ENCODE measurements around the gene ATP1A4.
"Not testable (repeated sequence)": the region's sequence is repeated elsewhere in the genome, so short reads cannot be mapped to it uniquely, and the experiment has no call there.

ATP1A4 gene

DNA sequence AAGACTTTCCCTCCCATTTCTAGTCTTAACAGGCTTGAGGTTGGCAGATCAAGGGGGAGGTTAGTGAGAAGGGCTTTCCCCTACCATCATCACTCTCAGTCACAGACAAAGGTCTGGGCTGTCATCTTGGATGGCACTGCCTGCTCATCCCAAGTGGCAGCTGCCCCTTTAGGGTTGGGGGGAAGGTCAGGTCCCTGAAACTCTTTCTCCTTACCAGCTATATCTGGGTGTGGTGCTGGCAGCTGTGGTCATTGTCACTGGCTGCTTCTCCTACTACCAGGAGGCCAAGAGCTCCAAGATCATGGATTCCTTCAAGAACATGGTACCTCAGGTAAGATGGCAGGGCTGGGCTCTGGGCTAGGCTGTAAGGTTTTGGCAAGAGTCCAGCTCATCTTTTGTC is 27.7 kb upstream of the ATP1A4 start:
- no peak for DNase-seq (ENCODE audit: low read depth)

DNA sequence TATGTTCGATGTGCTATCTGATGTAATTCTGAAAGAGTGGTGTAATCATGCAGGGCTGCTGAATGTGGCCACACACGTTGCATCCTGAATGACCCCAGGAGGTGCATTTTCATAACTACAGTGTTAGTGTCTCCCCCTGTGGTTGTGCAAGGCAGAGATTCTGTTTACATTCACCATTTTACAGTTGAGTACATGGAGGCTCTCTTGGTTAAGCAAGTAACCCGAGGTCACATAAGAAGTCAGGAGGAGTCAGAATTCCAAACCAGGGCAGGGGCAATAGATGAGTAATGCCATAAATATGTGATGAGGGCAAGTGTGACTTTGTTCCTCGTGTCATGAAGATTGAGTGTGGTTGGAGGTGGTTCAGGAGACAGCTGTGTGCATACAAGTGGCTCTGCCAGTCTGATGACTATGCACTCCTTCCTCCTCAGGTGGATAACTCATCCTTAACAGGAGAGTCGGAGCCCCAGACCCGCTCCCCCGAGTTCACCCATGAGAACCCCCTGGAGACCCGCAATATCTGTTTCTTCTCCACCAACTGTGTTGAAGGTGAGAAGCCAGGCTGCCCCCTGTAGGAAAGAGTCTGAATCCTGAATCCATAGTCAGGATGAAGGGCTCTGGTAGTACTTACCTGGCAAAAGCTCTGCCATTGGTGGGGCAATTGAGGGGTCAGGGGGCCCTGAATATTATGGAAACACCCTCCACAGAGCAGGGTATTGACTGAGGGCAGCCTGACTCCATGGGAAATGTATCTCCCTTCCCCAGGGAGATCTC is 26.5 kb upstream of the ATP1A4 start:
- DNase-seq (ENCODE audit: low read depth): no peak

DNA sequence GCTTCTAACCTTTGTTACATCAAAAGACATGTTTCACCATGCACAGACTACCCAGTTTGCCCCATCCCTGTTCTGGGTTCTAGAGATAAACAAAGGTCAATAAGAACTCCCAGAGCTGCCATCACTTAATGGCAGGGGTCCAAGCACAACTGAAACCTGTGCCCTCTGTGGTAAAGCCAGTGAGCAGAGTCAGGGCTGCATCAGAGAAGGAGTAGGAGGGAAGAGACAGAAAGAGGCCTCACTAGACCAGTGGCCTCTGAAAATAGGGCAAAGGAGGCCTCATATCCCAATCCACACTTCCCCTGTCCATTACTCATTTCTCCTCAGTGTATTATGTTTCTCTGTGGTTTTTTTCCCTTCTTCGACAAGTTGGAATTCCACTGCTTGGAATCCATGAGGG is 25.7 kb upstream of the ATP1A4 start:
- DNase-seq (ENCODE audit: low read depth): no peak

DNA sequence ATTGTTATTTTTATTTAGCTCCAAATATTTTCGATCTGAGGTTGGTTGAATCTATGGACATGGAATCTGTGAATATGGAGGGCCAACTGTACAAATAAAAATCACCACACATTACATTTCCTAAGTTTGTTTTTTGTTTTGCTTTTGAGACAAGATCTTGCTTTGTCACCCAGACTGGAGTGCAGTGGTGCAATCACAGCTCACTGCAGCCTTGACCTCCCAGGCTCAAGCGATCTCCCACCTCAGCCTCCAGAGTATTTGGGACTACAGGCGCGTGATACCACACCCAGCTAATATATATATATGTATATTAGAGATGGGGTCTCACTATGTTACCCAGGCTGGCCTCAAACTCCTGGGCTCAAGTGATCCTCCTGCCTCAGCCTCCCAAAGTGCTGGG is 25.1 kb upstream of the ATP1A4 start:
- not testable (repeated sequence) for DNase-seq (ENCODE audit: low read depth)

DNA sequence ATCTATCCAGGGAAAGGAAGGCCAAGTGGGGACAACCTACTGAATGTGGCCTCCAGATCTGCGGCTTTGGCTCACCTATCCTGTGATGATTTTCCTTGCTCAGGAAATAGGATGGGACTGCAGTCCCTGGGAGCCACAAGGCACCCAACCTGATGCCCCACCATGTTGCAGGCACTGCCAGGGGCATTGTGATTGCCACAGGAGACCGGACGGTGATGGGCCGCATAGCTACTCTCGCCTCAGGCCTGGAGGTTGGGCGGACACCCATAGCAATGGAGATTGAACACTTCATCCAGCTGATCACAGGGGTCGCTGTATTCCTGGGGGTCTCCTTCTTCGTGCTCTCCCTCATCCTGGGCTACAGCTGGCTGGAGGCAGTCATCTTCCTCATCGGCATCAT is 24.0 kb upstream of the ATP1A4 start:
- DNase-seq (ENCODE audit: low read depth): no peak

GRCh38 chr1:160127865-160128523 is 23.4 kb upstream of the ATP1A4 start:
- DNase-seq (ENCODE audit: low read depth): no peak

GRCh38 chr1:160128636-160129035 is 22.8 kb upstream of the ATP1A4 start:
- no peak for DNase-seq (ENCODE audit: low read depth)

- DNase-seq (ENCODE audit: low read depth): no peak
These were observed 22.4 kb upstream of the ATP1A4 start for GRCh38 chr1:160129046-160129445.

DNA sequence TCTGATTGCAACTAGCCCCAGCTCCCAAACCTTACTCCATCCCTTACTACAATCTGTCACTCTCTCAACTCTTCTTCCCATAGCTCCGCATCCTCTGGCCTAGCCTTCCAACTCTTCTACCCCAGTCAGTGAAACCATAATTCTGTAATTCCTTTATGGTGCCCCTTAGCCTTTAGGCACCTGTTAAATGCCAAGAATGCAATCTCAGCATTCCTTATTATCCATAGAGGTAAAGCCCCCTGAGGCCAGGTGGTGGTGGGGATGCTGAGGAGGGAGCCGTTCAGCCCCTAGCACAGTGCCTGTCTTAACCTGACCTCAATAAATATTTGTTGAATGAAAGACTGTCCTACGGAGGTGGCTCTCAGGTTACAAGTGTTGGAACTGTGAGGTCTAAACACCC is 21.8 kb upstream of the ATP1A4 start:
- DNase-seq (ENCODE audit: low read depth): no peak

DNA sequence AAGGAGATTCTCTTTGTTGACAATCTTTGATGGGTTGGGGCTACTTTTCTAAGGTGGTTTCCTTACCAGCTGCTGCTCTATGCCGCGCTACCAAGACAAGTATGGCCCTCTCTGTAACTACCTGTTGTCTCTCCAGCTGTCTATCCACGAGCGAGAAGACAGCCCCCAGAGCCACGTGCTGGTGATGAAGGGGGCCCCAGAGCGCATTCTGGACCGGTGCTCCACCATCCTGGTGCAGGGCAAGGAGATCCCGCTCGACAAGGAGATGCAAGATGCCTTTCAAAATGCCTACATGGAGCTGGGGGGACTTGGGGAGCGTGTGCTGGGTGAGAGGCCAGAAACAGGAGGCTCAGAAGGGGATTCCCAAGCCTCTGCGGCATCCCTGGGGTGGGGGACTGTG is 21.4 kb upstream of the ATP1A4 start:
- DNase-seq (ENCODE audit: low read depth): no peak

DNA sequence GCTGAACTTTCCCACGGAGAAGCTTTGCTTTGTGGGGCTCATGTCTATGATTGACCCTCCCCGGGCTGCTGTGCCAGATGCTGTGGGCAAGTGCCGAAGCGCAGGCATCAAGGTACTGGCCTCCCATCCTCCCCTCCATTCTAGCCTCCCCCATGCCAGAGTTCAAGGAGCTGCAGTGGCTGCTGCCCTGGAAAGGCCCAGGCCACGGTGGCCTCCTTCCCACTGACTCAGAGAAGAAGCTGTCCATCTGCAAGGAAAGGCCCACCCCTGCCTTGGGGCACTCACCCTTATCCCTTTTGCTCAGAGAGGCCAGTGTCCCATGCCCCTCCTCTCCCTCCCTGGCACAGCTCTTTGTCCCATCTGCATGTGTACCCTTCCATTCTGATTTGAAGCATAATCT is 20.9 kb upstream of the ATP1A4 start:
- DNase-seq (ENCODE audit: low read depth): no peak

- DNase-seq (ENCODE audit: low read depth): no peak
These were observed 20.5 kb upstream of the ATP1A4 start for GRCh38 chr1:160130939-160131338.

- DNase-seq (ENCODE audit: low read depth): no peak
These were observed 19.4 kb upstream of the ATP1A4 start for GRCh38 chr1:160131803-160132565.

GRCh38 chr1:160133990-160134770 is 17.2 kb upstream of the ATP1A4 start:
- no peak for DNase-seq (ENCODE audit: low read depth)

GRCh38 chr1:160134791-160135572 is 16.4 kb upstream of the ATP1A4 start:
- no peak for DNase-seq (ENCODE audit: low read depth)

DNA sequence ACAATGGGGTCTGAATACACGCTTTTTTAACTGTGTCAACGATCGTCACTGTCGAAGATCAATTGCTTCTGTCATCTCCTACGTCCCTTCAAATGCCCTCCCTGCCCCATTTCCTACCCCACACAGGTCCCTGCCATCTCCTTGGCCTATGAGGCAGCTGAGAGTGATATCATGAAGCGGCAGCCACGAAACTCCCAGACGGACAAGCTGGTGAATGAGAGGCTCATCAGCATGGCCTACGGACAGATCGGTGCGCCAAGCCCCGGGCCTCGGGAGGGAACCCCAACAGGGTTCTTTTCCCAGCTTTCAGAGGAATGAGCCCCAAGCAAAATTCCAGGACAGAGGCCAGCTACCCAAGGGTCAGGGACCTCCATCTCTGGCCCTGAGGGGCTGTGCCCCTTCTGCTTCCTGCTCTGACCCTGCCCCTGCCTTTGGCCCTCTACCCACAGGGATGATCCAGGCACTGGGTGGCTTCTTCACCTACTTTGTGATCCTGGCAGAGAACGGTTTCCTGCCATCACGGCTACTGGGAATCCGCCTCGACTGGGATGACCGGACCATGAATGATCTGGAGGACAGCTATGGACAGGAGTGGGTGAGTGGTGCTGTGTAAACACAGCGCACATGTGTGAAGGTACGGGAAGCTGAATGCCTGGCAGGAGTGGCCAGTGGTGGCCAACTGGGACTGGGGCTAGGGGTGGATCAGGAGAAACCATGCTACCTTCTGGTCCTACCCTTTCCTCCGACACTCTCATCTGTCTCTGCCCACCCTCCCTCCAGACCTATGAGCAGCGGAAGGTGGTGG is 15.1 kb upstream of the ATP1A4 start:
- DNase-seq (ENCODE audit: low read depth): no peak

GRCh38 chr1:160136926-160137200 is 14.5 kb upstream of the ATP1A4 start:
- DNase-seq (ENCODE audit: low read depth): no peak

DNA sequence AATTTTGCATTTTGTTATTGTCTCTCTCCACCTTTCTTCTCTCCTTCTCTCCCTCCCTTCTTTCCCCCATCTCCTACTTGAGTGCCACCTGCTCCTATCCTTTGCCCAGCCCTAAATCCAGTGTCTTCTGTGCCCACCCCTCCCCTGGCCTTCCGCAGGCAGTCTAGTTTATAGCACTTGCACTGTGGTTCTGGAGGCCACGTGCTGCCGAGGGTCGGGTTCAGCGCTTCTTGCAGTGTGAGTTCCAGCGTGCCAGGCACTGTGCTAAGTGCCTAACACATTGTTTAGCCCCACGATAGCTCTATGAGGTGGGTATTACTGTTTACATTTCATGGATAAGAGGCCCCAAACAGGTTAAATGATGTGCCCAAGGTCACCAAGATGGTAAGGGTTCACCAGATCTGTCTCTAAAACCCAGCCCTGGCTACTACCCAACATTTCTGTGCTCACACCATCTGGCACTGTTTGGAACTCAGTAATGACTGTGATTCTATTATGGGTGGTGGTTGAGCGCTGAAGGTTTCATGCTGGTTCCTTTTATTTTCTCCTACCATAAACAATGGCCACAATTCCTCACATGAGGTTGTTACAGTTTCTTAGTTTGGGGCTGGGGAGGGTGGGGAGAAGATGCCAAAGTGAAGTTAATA is 14.1 kb upstream of the ATP1A4 start:
- DNase-seq (ENCODE audit: low read depth): no peak

DNA sequence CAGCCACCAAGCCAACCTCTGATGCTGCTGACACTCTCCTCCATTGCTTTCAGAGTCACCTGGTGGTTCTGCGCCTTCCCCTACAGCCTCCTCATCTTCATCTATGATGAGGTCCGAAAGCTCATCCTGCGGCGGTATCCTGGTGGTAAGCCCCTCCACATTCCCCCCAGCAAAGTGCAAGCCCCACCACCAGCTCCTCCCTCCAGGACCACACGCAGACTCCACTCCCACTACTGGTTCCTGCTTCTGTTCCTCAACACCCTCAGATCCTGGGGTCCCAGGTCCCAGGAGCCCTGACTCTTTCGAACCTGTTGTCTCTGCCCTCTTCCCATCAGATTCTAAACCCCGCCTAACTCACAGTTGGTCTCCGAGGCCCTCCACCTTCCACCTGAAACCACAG is 11.6 kb upstream of the ATP1A4 start:
- DNase-seq (ENCODE audit: low read depth): no peak

DNA sequence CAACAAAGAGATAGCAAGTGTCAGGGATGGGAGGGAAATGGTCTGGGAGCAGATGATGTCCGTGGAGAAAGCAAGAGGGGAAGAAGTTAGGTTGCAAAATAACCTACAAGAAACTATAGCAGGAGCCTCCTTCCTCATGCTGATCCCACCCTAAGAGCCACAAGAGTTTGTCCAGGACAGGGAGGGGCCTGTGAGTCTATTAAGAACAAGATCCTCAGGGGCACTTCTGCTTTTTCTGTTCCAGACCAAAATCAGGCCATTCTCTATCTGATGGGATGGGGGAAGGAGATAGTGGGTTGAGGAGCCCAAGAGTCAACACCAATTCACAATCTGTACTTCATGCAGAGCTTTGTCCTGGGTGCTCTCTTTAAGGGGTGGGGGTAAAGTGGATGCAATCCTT is 7.7 kb upstream of the ATP1A4 start:
- no peak for DNase-seq (ENCODE audit: low read depth)
